Stimulated activated effector memory CD8-positive, alpha-beta T cell treated with anti-CD3 and anti-CD28 coated beads, Interleukin-12 subunit alpha, Interleukin-12 subunit beta, amount 100 ng/mL, for 72 hours (primary cell): ENCODE measurements around the gene ZSCAN20.

Source experiments
- ATAC-seq: fragments of 150-1000 bp; cut with Tn5 transposase; 2 replicates; pipeline ENCODE4 v1.10.0; 2021
- DNase-seq, 2 donors: peaks; one replicate each; pipeline ENCODE4 v3.0.0; 2021 to 2022; ENCODE audit warnings: low spot score in 2 of 2
- H3K27ac Mint-ChIP-seq: one replicate; pipeline ENCODE4 v1.8.0; 2022; ENCODE audit warnings: mild to moderate bottlenecking, mixed read lengths
- H3K36me3 Mint-ChIP-seq: one replicate; pipeline ENCODE4 v1.8.0; 2022; ENCODE audit warnings: mild to moderate bottlenecking, mixed read lengths
- H3K4me1 Mint-ChIP-seq: one replicate; pipeline ENCODE4 v1.8.0; 2022; ENCODE audit warnings: mixed read lengths
- H3K4me3 Mint-ChIP-seq: one replicate; pipeline ENCODE4 v1.8.0; 2022; ENCODE audit warnings: mild to moderate bottlenecking, mixed read lengths
- H3K9me3 Mint-ChIP-seq: one replicate; pipeline ENCODE4 v1.8.0; 2022; ENCODE audit warnings: mixed read lengths

Gene ZSCAN20

DNA sequence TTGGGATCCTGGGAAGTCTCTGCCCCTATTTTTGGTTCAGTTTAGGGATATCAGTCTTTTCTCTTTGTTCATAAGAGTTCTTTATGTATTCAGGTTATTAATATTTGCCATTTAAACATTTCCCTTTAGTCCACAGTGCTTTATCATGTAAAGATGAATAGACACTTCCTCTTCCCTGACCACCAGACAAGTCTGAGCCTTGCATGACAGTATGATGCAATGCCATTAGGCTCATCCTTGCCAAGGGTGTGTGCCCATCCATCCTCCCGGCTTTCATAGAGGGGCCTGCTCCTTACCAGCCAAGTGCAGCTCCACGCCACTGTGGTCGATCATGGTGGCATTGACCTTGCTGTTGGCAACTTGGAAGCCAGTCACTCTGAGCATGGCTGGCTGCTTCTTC lies 52.1 kb downstream of the ZSCAN20 start:
- no peaks in the 10 kb centered on the region for H3K9me3 Mint-ChIP-seq
- DNase-seq: no peak

DNA sequence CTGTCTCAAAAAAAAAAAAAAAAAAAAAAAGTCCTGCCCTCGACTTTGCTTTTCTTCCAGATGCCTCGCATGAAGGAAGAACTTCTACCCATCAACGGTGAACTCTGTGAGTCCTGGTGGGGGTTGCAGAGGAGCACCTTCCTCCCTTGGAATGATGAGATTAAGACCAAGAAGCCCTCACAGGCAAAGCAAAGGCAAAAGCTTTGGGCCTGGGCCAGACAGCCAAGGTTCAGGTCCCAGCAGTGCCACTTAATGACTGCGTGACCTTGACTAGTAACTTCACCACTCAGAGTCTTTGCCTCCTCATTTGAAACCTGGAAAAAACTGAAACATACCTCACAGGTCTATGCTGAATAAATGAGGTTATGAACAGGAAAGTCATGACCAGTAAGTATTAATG lies 55.5 kb downstream of the ZSCAN20 start:
- ATAC-seq: no peak
- DNase-seq: no peak
- peaks cover 4% of the 10 kb centered on the region for H3K9me3 Mint-ChIP-seq
- no peaks in the 10 kb centered on the region for H3K4me1 Mint-ChIP-seq
- H3K36me3 Mint-ChIP-seq: no peaks in the 10 kb centered on the region
- H3K27ac Mint-ChIP-seq: no peak overlapping the region
- H3K4me3 Mint-ChIP-seq: no peak overlapping the region

More for the DNA sequence above, 52.1 kb downstream of the ZSCAN20 start:
- ATAC-seq: no peak
- Mint-ChIP-seq H3K36me3 (no peaks in the 10 kb centered on the region), H3K4me3 (no peak overlapping the region), H3K4me1 (no peaks in the 10 kb centered on the region), H3K27ac (no peak overlapping the region)

DNA sequence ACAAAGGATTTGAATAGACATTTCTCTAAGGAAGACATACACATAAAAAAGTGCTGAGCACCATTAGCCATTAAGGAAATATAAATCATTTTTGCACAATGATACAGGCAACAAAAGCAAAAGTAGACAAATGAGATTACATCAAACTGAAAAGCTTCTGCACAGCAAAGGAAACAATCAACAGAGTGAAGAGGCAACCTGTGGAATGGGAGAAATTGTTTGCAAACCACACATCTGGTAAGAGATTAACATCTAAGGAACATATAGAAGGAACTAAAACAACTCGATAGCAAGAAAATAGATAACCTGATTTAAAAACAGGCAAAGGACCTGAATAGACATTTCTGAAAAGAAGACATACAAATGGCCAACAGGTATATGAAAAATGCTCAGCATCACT lies 57.5 kb downstream of the ZSCAN20 start:
- Mint-ChIP-seq H3K9me3 (peaks cover 4% of the 10 kb centered on the region), H3K4me1 (no peaks in the 10 kb centered on the region), H3K4me3 (no peak overlapping the region), H3K36me3 (no peaks in the 10 kb centered on the region), H3K27ac (no peak overlapping the region)
- no peak for DNase-seq
- no peak for ATAC-seq

DNA sequence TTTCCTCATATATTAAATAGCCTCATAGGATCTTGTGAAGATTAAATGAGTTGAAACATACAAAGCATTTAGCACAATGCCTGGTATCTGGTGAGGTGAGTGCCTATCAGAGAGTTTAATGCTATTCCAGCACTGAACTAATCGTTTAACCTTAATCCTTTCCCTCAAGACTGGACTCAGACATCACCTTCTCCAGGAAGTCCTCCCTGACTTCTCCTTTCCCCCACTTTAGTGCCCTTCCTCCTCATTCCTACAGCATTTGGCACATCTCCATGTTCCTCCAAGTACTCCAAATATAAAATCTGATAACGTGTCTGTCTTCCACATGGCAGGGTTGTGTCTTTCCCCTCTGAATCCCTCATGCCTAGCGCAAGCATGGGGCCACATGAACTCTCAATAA lies 59.8 kb downstream of the ZSCAN20 start:
- DNase-seq: no peak
- ATAC-seq: no peak
- Mint-ChIP-seq H3K9me3 (peaks cover 4% of the 10 kb centered on the region), H3K27ac (no peak overlapping the region), H3K36me3 (no peaks in the 10 kb centered on the region), H3K4me1 (no peaks in the 10 kb centered on the region), H3K4me3 (no peak overlapping the region)

DNA sequence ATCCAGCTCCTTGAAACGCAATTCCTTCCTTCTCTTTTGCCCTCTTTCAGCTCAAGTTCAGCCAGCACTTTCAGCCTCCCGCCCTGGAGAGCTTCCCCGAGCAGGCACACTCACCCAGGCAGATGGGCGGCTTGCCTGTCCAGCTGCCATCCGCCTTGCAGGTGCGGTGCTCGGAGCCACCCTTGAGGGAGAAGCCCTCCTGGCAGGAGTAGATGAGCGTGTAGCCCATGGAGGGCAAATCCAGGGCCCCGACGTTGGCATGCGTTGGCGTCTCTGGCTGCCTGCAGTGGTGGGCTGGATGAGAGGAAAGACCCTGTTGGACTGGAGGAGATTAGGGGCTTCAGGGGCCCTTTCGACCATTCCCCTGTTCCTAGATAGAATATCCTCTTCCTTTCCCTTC lies 60.5 kb downstream of the ZSCAN20 start:
- H3K36me3 Mint-ChIP-seq: no peaks in the 10 kb centered on the region
- H3K4me1 Mint-ChIP-seq: no peaks in the 10 kb centered on the region
- no peak overlapping the region for H3K4me3 Mint-ChIP-seq
- peaks cover 4% of the 10 kb centered on the region for H3K9me3 Mint-ChIP-seq
- no peak overlapping the region for H3K27ac Mint-ChIP-seq
- ATAC-seq (no peak), DNase-seq (no peak)

DNA sequence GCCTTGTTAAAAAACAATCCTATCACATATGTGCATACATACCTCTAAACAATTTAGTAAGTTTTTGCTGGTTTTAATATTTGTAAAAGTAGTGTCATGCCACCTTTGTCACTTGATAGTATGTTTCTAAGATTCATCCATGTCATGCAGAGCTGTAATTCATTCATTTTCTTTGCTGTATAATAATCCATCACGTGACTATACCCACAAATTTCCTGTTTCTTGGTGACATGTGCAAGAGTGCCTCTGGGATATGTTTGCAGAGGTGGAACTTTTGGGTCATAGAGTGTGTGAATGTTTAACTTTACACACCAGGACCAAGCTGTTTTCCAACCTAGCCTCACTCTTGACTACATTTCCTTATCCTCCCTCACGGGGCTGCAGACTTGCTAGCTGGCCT lies 62.9 kb downstream of the ZSCAN20 start:
- Mint-ChIP-seq H3K27ac (no peak overlapping the region), H3K4me1 (no peaks in the 10 kb centered on the region), H3K9me3 (peaks cover 4% of the 10 kb centered on the region), H3K36me3 (no peaks in the 10 kb centered on the region), H3K4me3 (no peak overlapping the region)
- ATAC-seq (no peak), DNase-seq (no peak)

DNA sequence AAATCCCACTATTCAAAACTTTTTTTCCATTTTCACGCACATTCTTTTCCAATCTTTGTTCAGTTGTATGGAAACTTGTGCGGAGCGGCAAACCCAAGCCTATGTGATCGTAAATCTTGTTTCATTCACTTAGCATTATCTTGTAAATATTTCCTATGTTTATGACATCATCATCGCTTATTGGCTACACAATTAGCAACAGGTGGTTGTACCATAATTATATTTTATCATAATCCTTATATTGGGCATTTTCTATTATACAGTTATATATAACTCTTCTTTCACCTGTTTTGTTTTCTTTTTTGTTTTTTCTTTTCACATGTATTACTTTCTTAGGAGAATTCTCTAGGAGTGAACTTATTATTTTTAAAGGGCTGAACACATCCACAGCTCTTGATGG lies 65.4 kb downstream of the ZSCAN20 start:
- no peak overlapping the region for H3K4me3 Mint-ChIP-seq
- H3K4me1 Mint-ChIP-seq: no peaks in the 10 kb centered on the region
- H3K27ac Mint-ChIP-seq: no peak overlapping the region

DNA sequence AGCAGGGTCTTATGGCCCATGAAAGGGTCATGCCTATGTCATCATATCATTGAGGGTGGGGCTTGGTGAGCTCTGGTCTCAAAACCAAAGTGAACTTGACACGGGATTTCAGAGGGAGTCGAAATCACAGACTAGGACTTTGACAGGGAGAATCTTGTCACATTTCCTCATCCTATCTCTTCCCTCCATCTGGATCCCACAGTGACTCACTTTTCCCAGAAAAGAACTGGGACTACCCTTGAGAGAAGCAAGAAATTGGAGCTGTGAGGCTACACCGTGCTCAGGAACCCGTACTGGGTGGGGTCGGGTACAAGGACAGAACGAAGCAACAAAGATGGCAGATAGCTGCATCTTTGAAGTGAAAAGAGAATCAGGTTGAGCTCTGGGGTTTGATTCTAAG lies 69.5 kb downstream of the ZSCAN20 start:
- no peak overlapping the region for H3K4me3 Mint-ChIP-seq
- ATAC-seq (no peak), DNase-seq (no peak)
- no peak overlapping the region for H3K27ac Mint-ChIP-seq
- H3K36me3 Mint-ChIP-seq: no peaks in the 10 kb centered on the region
- no peaks in the 10 kb centered on the region for H3K9me3 Mint-ChIP-seq
- no peaks in the 10 kb centered on the region for H3K4me1 Mint-ChIP-seq

More for the DNA sequence above, 65.4 kb downstream of the ZSCAN20 start:
- no peak for DNase-seq
- Mint-ChIP-seq H3K9me3 (no peaks in the 10 kb centered on the region), H3K36me3 (no peaks in the 10 kb centered on the region)
- ATAC-seq: no peak
